Stimulated activated naive B cell treated with anti-CD40 and anti-IgM and Interleukin-4, amounts not matched to agents 10 μg/mL and 1 μg/mL and 100 μg/mL, for 72 hours (primary cell): ENCODE results near the gene PRDX5.
A peak's percentile ranks its signal among the peaks of the same experiment; 100 is the strongest.

ENCODE experiments used
- ATAC-seq, 2 donors: fragments of 150-1000 bp; cut with Tn5 transposase; replicated peaks; 2 replicates each; pipeline ENCODE4 v1.10.0; 2021; ENCODE audit warnings: moderate library complexity in 1 of 2
- DNase-seq: peaks from one replicate; pipeline ENCODE4 v3.0.0; 2021
- H3K27ac Mint-ChIP-seq: one replicate; pipeline ENCODE4 v1.8.0; 2022; ENCODE audit warnings: mild to moderate bottlenecking, mixed read lengths
- H3K27me3 Mint-ChIP-seq, 2 donors: one replicate each; pipeline ENCODE4 v1.8.0; 2022; ENCODE audit warnings: mixed read lengths in 2 of 2
- H3K36me3 Mint-ChIP-seq, 2 donors: one replicate each; pipeline ENCODE4 v1.8.0; 2022; ENCODE audit warnings: mixed read lengths in 2 of 2, mild to moderate bottlenecking in 1 of 2
- H3K4me1 Mint-ChIP-seq, 2 donors: one replicate each; pipeline ENCODE4 v1.8.0; 2022; ENCODE audit warnings: mixed read lengths in 2 of 2, mild to moderate bottlenecking in 1 of 2
- H3K4me3 Mint-ChIP-seq, 2 donors: one replicate each; pipeline ENCODE4 v1.8.0; 2022; ENCODE audit warnings: mild to moderate bottlenecking in 2 of 2, mixed read lengths in 2 of 2, moderate library complexity in 1 of 2
- H3K9me3 Mint-ChIP-seq, 2 donors: one replicate each; pipeline ENCODE4 v1.8.0; 2022; ENCODE audit warnings: mixed read lengths in 2 of 2, mild to moderate bottlenecking in 1 of 2

PRDX5 gene

GRCh38 chr11:64337538-64338249, 19.8 kb downstream of the PRDX5 start:
- no peak overlapping the region for H3K4me3 Mint-ChIP-seq
- no peaks in the 10 kb centered on the region for H3K27me3 Mint-ChIP-seq
- no peaks in the 10 kb centered on the region for H3K9me3 Mint-ChIP-seq
- H3K27ac Mint-ChIP-seq = no peak overlapping the region
- peaks cover 43 to 66% of the 10 kb centered on the region in 2 donors for H3K4me1 Mint-ChIP-seq
- ATAC-seq (no peak), DNase-seq (no peak)
- peaks cover 28 to 37% of the 10 kb centered on the region in 2 donors for H3K36me3 Mint-ChIP-seq

- peaks cover 42 to 74% of the 10 kb centered on the region in 2 donors for H3K4me1 Mint-ChIP-seq
- no peaks in the 10 kb centered on the region for H3K27me3 Mint-ChIP-seq
- no peaks in the 10 kb centered on the region for H3K9me3 Mint-ChIP-seq
- peaks cover 31 to 38% of the 10 kb centered on the region in 2 donors for H3K36me3 Mint-ChIP-seq
- DNase-seq (no peak), ATAC-seq (no peak)
- H3K4me3 Mint-ChIP-seq = peak overlapping the region; percentile 93 to 99
- H3K27ac Mint-ChIP-seq = peak overlapping the region; percentile 97
Measured at GRCh38 chr11:64338716-64339115, 20.8 kb downstream of the PRDX5 start.

- Mint-ChIP-seq H3K9me3 (no peaks in the 10 kb centered on the region), H3K4me1 (peaks cover 41 to 70% of the 10 kb centered on the region in 2 donors), H3K27me3 (no peaks in the 10 kb centered on the region), H3K27ac (peak overlapping the region; percentile 97), H3K4me3 (peak overlapping the region; percentile 93 to 99), H3K36me3 (peaks cover 35 to 40% of the 10 kb centered on the region in 2 donors)
- ATAC-seq (no peak), DNase-seq (no peak)
Measured at GRCh38 chr11:64339286-64339685, 21.4 kb downstream of the PRDX5 start.

GRCh38 chr11:64339754-64340408, 22.0 kb downstream of the PRDX5 start, which contains the start of gene CCDC88B:
TSS of gene CCDC88B (plus strand) at chr11:64340204. CDS start at chr11:64340267, 63 bp downstream.
- no peaks in the 10 kb centered on the region for H3K9me3 Mint-ChIP-seq
- peak within 1 kb of the TSS; percentile 93 to 99 for H3K4me3 Mint-ChIP-seq
- peak; percentile 84 to 86 for ATAC-seq
- H3K36me3 Mint-ChIP-seq = peaks cover 37 to 44% of the 10 kb centered on the region in 2 donors
- DNase-seq = peak; percentile 88
- H3K4me1 Mint-ChIP-seq = peaks cover 39 to 73% of the 10 kb centered on the region in 2 donors
- peak within 1 kb of the TSS; percentile 97 for H3K27ac Mint-ChIP-seq
- H3K27me3 Mint-ChIP-seq = no peaks in the 10 kb centered on the region

- Mint-ChIP-seq H3K36me3 (peaks cover 44 to 50% of the 10 kb centered on the region in 2 donors), H3K27me3 (no peaks in the 10 kb centered on the region)
- ATAC-seq = peak; percentile 61 to 65
Measured at GRCh38 chr11:64340671-64341335, 22.9 kb downstream of the PRDX5 start.

GRCh38 chr11:64341429-64341828, 23.5 kb downstream of the PRDX5 start:
- H3K4me1 Mint-ChIP-seq = peaks cover 39 to 72% of the 10 kb centered on the region in 2 donors
- H3K4me3 Mint-ChIP-seq = peak overlapping the region; percentile 93 to 99
- H3K9me3 Mint-ChIP-seq = no peaks in the 10 kb centered on the region
- ATAC-seq (no peak), DNase-seq (no peak)
- peak overlapping the region; percentile 9 for H3K27ac Mint-ChIP-seq
- H3K27me3 Mint-ChIP-seq = no peaks in the 10 kb centered on the region
- H3K36me3 Mint-ChIP-seq = peaks cover 49 to 53% of the 10 kb centered on the region in 2 donors

More at GRCh38 chr11:64340671-64341335, 22.9 kb downstream of the PRDX5 start:
- Mint-ChIP-seq H3K4me1 (peaks cover 37 to 73% of the 10 kb centered on the region in 2 donors), H3K9me3 (no peaks in the 10 kb centered on the region), H3K4me3 (peak overlapping the region; percentile 93 to 99), H3K27ac (peak overlapping the region; percentile 97)
- DNase-seq = peak; percentile 74

GRCh38 chr11:64341851-64342791, 24.2 kb downstream of the PRDX5 start:
- H3K27ac Mint-ChIP-seq = peak overlapping the region; percentile 66
- no peaks in the 10 kb centered on the region for H3K9me3 Mint-ChIP-seq

GRCh38 chr11:64342869-64343745, 25.2 kb downstream of the PRDX5 start:
- H3K27ac Mint-ChIP-seq = no peak overlapping the region
- H3K4me3 Mint-ChIP-seq = peak overlapping the region; percentile 48 to 70
- H3K4me1 Mint-ChIP-seq = peaks cover 42 to 69% of the 10 kb centered on the region in 2 donors
- peaks cover 54 to 59% of the 10 kb centered on the region in 2 donors for H3K36me3 Mint-ChIP-seq
- no peaks in the 10 kb centered on the region for H3K9me3 Mint-ChIP-seq
- no peaks in the 10 kb centered on the region for H3K27me3 Mint-ChIP-seq
- DNase-seq (no peak), ATAC-seq (no peak)

More at GRCh38 chr11:64341851-64342791, 24.2 kb downstream of the PRDX5 start:
- peak; percentile 81 for DNase-seq
- ATAC-seq = peak; percentile 60 to 63
- Mint-ChIP-seq H3K4me1 (peaks cover 40 to 69% of the 10 kb centered on the region in 2 donors), H3K36me3 (peaks cover 54 to 56% of the 10 kb centered on the region in 2 donors), H3K4me3 (peak overlapping the region; percentile 93 to 99), H3K27me3 (no peaks in the 10 kb centered on the region)

GRCh38 chr11:64343767-64344559, 26.0 kb downstream of the PRDX5 start:
- Mint-ChIP-seq H3K9me3 (no peaks in the 10 kb centered on the region), H3K27me3 (no peaks in the 10 kb centered on the region), H3K4me3 (no peak overlapping the region), H3K4me1 (peaks cover 42 to 66% of the 10 kb centered on the region in 2 donors), H3K27ac (no peak overlapping the region), H3K36me3 (peaks cover 57 to 63% of the 10 kb centered on the region in 2 donors)
- no peak for DNase-seq
- ATAC-seq = no peak

- DNase-seq = no peak
- H3K9me3 Mint-ChIP-seq = no peaks in the 10 kb centered on the region
- peaks cover 58 to 66% of the 10 kb centered on the region in 2 donors for H3K36me3 Mint-ChIP-seq
- no peak overlapping the region for H3K4me3 Mint-ChIP-seq
- H3K27me3 Mint-ChIP-seq = no peaks in the 10 kb centered on the region
- H3K27ac Mint-ChIP-seq = no peak overlapping the region
- peaks cover 37 to 58% of the 10 kb centered on the region in 2 donors for H3K4me1 Mint-ChIP-seq
- ATAC-seq = no peak
Measured at GRCh38 chr11:64344787-64345186, 26.9 kb downstream of the PRDX5 start.

- Mint-ChIP-seq H3K27ac (peak overlapping the region; percentile 88), H3K4me1 (peaks cover 22 to 48% of the 10 kb centered on the region in 2 donors), H3K27me3 (no peaks in the 10 kb centered on the region), H3K36me3 (peaks cover 58 to 63% of the 10 kb centered on the region in 2 donors), H3K9me3 (no peaks in the 10 kb centered on the region), H3K4me3 (no peak overlapping the region)
- DNase-seq (no peak), ATAC-seq (no peak)
Measured at GRCh38 chr11:64347193-64347867, 29.4 kb downstream of the PRDX5 start.
